NCI-H2107 treated with DMSO at 0.1 percent for 48 hours (cell line): ENCODE results near the gene NPR1.
"Not testable (repeated sequence)": the region's sequence is repeated elsewhere in the genome, so short reads cannot be mapped to it uniquely, and the experiment has no call there.

Experiments
- DNase-seq: peaks from one replicate; lab custom pipeline; 2025; ENCODE audit not compliant: unreplicated experiment; lab: John Stamatoyannopoulos, UW

NPR1 gene

DNA sequence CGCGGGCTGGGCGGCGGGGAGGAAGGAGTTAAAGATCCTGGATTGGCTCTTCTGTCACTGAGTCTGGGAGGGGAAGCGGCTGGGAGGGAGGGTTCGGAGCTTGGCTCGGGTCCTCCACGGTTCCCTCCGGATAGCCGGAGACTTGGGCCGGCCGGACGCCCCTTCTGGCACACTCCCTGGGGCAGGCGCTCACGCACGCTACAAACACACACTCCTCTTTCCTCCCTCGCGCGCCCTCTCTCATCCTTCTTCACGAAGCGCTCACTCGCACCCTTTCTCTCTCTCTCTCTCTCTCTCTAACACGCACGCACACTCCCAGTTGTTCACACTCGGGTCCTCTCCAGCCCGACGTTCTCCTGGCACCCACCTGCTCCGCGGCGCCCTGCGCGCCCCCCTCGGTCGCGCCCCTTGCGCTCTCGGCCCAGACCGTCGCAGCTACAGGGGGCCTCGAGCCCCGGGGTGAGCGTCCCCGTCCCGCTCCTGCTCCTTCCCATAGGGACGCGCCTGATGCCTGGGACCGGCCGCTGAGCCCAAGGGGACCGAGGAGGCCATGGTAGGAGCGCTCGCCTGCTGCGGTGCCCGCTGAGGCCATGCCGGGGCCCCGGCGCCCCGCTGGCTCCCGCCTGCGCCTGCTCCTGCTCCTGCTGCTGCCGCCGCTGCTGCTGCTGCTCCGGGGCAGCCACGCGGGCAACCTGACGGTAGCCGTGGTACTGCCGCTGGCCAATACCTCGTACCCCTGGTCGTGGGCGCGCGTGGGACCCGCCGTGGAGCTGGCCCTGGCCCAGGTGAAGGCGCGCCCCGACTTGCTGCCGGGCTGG is at the start of gene NPR1:
TSS of gene NPR1 (plus strand) at position 170 of the 818 bp plus-strand sequence. CDS start at position 591, 421 bp downstream.
- DNase-seq: no peak

DNA sequence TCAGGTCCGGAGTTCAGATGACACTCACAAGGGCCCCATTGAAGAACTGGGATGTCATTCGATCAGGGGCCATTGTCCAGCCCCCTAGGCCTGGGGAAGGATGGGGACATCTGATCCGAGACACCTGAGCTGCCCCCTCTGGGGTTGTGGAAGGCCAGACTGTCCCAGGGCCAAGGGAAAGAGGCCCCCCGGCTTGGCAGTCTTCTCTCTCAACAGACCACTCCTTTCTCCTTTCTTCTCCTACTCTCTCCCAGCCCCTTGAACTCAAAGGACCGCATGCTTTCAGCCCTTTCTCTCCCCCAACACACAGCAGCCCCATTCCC is 49.2 kb upstream of the NPR1 start:
- no peak for DNase-seq

GRCh38 chr1:153629971-153630370 is 48.5 kb upstream of the NPR1 start:
- no peak for DNase-seq

DNA sequence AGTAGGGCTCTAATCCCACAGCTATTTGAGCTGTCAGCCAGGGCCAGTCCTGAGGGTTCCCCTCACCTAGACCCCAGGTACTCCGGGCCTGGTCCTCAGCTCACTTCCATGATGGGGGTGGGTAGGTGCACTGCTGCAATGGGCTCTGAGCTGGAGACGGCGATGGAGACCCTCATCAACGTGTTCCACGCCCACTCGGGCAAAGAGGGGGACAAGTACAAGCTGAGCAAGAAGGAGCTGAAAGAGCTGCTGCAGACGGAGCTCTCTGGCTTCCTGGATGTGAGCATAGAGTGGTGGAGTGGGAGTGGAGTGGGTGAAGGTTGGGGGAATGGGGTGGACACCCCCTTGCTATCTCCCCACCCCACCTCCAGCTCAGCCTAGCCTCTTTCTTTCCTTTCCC is 48.1 kb upstream of the NPR1 start:
- DNase-seq: no peak

GRCh38 chr1:153631047-153632022 is 47.2 kb upstream of the NPR1 start:
- DNase-seq: no peak

- no peak for DNase-seq
Observed at GRCh38 chr1:153633161-153633753, 45.2 kb upstream of the NPR1 start.

DNA sequence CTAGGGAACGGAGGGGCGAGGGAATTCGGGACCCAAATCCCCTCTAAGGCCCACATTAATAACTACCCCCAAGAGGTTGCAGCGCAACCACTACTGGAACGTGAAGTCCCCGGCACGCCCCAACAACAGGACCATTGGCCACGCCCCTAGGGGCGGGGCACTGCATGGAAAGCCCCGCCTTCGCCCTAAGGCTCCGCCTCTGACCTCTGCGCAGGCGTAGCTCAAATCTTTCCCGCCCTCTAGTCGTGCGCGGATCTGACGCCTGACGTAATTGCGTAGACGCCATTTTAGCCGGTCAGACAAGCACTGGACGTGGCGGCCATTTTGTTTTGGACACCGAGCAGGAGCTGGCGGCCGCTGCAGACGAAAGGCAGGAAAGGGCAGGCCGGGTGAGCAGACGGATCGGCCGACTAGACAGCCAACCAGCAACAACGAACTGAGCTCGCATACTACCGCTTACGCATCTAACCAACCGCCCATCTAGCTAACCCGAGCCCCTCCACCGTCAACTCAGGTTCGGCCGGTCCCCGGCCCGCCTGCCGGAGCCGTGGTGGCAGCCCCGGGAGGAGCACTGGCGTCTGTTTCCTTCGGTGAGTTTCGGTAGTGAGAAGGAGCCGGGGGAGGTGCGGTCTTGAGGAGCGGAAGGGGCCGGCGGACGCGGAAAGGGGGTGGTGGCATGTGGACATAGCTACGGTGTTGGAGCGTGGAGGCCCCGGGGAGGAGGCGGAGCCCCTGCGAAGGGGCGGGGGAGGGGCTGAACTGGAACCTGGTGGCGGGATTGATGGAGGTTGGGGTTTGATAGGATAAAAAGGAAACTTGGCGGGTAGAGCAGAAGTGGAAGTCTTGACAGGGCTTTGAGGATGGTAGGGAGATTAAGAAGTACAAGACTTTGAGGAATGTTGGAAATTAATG is 44.5 kb upstream of the NPR1 start, which contains the start of gene CHTOP:
TSS of gene CHTOP (plus strand) at position 313 of the 912 bp plus-strand sequence. CDS start 2,523 bp downstream, outside the sequence.
- DNase-seq: peak; percentile 89

- DNase-seq: no peak
Observed at GRCh38 chr1:153635872-153636271, 42.6 kb upstream of the NPR1 start.

DNA sequence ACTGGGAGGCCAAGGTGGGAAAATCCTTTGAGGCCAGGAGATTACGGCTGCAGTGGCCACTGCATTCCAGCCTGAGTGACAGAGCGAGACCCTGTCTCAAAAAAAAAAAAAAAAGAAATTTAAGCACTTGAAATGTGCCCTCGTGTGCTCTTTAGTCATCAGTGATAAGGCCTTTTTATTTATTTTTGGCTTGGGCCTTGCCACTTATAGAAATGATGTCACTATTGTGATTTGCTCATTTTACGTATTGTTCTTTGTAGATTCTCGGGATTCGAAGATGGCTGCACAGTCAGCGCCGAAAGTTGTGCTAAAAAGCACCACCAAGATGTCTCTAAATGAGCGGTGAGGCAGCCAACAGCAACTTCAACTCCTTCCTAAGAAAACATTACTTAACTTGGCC is 42.2 kb upstream of the NPR1 start:
- DNase-seq: no peak

GRCh38 chr1:153638261-153638660 is 40.2 kb upstream of the NPR1 start:
- no peak for DNase-seq

DNA sequence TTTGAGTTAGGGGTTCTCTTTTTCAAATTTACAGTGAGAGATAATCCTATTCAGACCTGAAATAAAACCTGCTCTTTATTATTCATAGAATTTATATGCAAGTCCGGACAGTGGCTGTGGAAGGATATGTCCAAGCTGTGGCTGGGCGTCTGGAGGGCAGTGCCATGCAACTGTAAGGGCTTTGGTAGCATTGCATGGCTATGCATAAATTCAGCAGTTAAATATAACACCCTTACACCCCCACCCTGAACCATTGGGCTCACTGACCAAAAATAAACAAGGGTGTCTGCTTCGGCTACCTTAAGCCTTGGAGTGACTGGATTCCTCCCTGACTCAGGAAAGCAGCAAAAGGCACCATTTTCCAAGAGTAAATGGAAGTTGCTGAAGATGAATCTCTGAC is 39.2 kb upstream of the NPR1 start:
- DNase-seq: no peak

DNA sequence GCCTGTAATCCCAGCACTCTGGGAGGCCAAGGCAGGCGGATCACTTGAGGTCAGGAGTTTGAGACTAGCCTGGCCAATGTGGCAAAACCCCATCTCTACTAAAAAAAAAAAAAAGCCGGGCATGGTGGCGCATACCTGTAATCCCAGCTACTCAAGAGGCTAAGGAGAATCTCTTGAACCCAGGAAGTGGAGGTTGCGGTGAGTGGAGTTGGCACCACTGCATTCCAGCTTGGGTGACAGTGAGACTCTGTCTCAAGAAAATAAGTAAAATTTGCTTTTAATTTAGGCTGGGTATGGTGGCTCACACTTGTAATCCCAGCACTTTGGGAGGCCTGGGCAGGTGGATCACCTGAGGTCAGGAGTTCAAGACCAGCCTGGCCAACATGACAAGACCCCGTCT is 38.3 kb upstream of the NPR1 start:
- not testable (repeated sequence) for DNase-seq

DNA sequence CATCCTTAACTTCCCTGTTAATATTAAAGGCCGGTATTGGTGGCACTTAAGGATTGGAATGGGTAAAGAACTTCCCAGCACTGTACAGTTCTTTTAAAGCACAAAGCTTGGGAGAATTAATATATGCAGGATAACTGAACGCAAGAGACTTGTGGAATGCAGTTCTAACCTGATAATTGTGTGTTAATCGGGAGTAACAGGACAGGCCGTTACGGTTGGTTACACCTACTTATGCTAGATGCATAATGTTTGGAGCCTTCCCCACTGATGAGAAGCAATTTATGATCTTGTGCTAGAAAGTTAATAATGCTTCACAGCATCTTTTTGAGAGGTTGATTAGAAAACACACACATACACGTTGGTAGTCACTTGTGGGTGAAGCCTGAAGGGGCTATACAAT is 37.6 kb upstream of the NPR1 start:
- no peak for DNase-seq

GRCh38 chr1:153642161-153642560 is 36.3 kb upstream of the NPR1 start:
- no peak for DNase-seq

DNA sequence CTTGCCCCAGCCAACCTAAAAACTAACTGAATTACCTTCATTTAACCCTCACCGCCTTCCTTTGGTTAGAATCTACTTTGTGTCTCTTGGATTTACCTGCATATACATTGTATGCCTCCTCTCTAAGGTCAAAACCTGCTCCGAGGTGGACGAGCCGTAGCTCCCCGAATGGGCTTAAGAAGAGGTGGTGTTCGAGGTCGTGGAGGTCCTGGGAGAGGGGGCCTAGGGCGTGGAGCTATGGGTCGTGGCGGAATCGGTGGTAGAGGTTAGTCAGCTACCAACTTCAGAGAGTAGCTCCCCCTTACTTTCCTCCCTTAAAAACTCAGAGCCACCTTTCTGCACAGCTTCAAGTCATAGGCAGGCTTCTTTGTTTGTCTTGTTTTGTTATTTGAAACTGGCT is 35.4 kb upstream of the NPR1 start:
- no peak for DNase-seq

DNA sequence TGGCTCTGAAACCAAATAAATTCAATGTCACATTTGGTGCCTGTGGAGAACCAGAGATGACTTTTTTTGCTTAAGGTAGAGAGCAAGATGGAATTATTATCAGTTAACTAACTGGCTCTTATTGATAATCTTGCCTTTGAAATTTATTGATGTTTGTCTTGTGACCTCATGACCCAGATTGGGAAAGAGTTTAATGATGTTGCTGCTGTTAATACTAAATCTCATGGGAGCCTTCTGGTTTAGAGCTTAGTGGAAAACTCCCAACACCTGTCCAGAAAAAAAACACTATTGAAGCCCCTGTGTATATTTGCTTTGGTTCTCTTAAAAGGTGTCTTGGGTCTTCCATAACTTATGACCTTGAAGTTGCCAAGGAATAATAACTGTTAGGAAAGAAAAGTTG is 34.7 kb upstream of the NPR1 start:
- DNase-seq: no peak

DNA sequence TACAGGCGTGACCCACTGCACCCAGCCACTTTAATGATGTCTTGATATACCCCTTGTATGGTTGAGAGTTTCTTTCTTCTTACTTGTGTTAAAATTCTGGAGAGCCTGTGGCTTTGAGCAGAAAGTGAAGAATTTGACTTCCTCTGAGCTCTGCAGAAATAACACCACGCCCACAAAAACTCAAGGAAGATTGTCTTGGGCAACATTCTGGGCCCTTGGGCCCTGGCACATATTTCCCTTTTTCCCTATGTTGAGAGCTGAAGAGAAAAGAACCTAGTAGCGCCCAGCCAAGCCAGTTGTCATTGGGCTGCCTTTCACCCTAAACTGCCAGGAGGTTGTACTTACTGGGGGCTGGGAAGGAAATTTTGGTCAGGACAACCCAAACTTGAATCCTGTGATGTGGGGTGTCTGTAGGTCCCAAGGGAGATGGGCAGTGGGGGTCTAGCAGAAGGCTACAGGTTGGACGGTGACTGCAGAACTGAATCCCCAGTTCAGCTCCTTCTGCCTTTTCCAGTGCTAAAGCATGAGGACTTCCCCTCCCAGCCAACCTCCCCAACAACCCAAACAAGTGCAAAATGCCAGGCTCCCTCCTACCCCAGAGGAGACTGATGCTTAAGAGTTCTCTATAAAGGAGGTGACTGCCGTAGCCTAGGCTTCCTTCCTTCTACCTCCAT is 31.7 kb upstream of the NPR1 start:
- no peak for DNase-seq

- DNase-seq: no peak
Observed at GRCh38 chr1:153647346-153647714, 31.2 kb upstream of the NPR1 start.

DNA sequence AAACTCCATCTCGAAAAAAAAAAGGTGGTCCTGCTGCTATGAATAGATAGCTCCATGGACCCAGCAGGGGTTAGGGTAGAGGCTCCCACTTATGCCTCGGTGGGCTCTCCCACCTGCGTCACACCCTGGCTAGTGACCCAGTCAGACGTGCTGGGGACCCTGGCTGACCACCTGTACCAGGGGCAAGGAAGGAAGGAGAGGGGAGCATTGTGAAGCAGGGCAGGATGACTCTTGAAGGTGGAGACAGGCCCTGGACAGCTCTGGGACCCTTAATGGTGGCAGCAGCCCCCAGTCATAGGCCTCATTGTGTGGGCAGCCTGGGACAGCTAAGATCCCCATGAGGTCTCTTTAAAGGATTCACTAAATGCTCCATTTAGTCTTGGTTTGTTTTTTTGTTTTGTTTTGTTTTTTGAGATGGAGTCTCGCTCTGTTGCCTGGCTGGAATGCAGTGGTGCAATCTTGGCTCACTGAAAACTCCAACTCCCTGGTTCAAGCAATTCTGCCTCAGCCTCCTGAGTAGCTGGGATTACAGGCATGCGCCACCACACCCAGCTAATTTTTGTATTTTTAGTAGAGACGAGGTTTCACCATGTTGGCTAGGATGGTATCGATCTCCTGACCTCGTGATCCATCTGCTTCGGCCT is 30.4 kb upstream of the NPR1 start:
- DNase-seq: no peak
